ENCODE results near the gene ZWILCH.
"Not testable (repeated sequence)": the region's sequence is repeated elsewhere in the genome, so short reads cannot be mapped to it uniquely, and the experiment has no call there.

Gene ZWILCH
- total RNA-seq = 16.9 reads per million, percentile 43 among the genes with 10 or more reads in this experiment

GRCh38 chr15:66504563-66505429, at the start of gene ZWILCH, which contains the start of gene RPL4:
Gene ZWILCH (plus strand): TSS chr15:66505326. CDS start chr15:66505339, 13 bp downstream.
Gene RPL4 (minus strand): TSS chr15:66504855. CDS start chr15:66504790, 65 bp downstream.
- DNase-seq = peak; percentile 78

- DNase-seq = no peak
These were observed 48.9 kb upstream of the ZWILCH start for GRCh38 chr15:66456211-66456610.

- DNase-seq = no peak
These were observed 45.1 kb upstream of the ZWILCH start for GRCh38 chr15:66459818-66460615.

GRCh38 chr15:66461294-66461693, 43.8 kb upstream of the ZWILCH start:
- not testable (repeated sequence) for DNase-seq

- no peak for DNase-seq
These were observed 43.2 kb upstream of the ZWILCH start for GRCh38 chr15:66461917-66462316.

GRCh38 chr15:66462627-66463026, 42.5 kb upstream of the ZWILCH start:
- no peak for DNase-seq

- not testable (repeated sequence) for DNase-seq
These were observed 39.8 kb upstream of the ZWILCH start for GRCh38 chr15:66465294-66465693.

GRCh38 chr15:66467162-66468040, 37.7 kb upstream of the ZWILCH start:
- DNase-seq = not testable (repeated sequence)

GRCh38 chr15:66470825-66471224, 34.3 kb upstream of the ZWILCH start:
- not testable (repeated sequence) for DNase-seq

- peak; percentile 14 for DNase-seq
These were observed 32.7 kb upstream of the ZWILCH start for GRCh38 chr15:66472176-66472999.

GRCh38 chr15:66474135-66474534, 31.0 kb upstream of the ZWILCH start:
- DNase-seq = no peak

GRCh38 chr15:66474963-66475362, 30.2 kb upstream of the ZWILCH start:
- no peak for DNase-seq

- no peak for DNase-seq
These were observed 28.6 kb upstream of the ZWILCH start for GRCh38 chr15:66476535-66476934.

- no peak for DNase-seq
These were observed 28.1 kb upstream of the ZWILCH start for GRCh38 chr15:66477011-66477410.

- DNase-seq = no peak
These were observed 24.9 kb upstream of the ZWILCH start for GRCh38 chr15:66480267-66480666.

- DNase-seq = no peak
These were observed 23.8 kb upstream of the ZWILCH start for GRCh38 chr15:66481107-66481856.

GRCh38 chr15:66482539-66482938, 22.6 kb upstream of the ZWILCH start:
- no peak for DNase-seq

GRCh38 chr15:66483131-66483566, 22.0 kb upstream of the ZWILCH start:
- no peak for DNase-seq

- no peak for DNase-seq
These were observed 20.5 kb upstream of the ZWILCH start for GRCh38 chr15:66484539-66485112.

- DNase-seq = no peak
These were observed 18.2 kb upstream of the ZWILCH start for GRCh38 chr15:66486887-66487286.

Data from effector CD4-positive, alpha-beta T cell (primary cell).